Psoas muscle (tissue), 8 donors: ENCODE measurements around the gene LMBR1. TPM values are rescaled to one million over a fixed set of nuclear protein-coding genes. Genes with fewer than 3 reads are reported as not detected.

Source experiments
- ATAC-seq, 4 donors: fragments of 200-7000 bp; cut with Tn5 transposase; one replicate each; pipeline ENCODE4 v1.9.1; 2020; ENCODE audit warnings: moderate library complexity in 3 of 4, mild to moderate bottlenecking in 2 of 4
- DNase-seq, 2 donors: peaks; one replicate each; pipeline ENCODE4 v3.0.0-alpha.2; 2020
- H3K27ac ChIP-seq: fragments of 200-600 bp; one replicate; pipeline ENCODE4 v1.8.0; 2022
- H3K27me3 ChIP-seq, 3 donors: fragments of 200-600 bp in 1 of 3; one replicate each; pipeline versions ENCODE4 v1.6.1 to v1.8.0; 2013 to 2022; ENCODE audit warnings: low read length in 2 of 3, mild to moderate bottlenecking in 2 of 3, moderate library complexity in 1 of 3; ENCODE audit not compliant: insufficient read depth in 3 of 3
- H3K36me3 ChIP-seq, 2 donors: fragments of 200-600 bp in 1 of 2; one replicate each; pipeline versions ENCODE4 v1.6.1 to v1.8.0; 2013 to 2022; ENCODE audit warnings: low read depth in 1 of 2, mild to moderate bottlenecking in 1 of 2, moderate library complexity in 1 of 2; ENCODE audit not compliant: insufficient read depth in 1 of 2
- H3K4me1 ChIP-seq: fragments of 200-600 bp; one replicate; pipeline ENCODE4 v1.8.0; 2022
- H3K4me3 ChIP-seq: fragments of 200-600 bp; one replicate; pipeline ENCODE4 v1.8.0; 2022; ENCODE audit warnings: mild to moderate bottlenecking
- H3K9me3 ChIP-seq: fragments of 200-600 bp; one replicate; pipeline ENCODE4 v1.8.0; 2022
- CTCF ChIP-seq: fragments of 200-600 bp; IDR thresholded peaks from one replicate; pipeline ENCODE4 v1.8.0; 2022; ENCODE audit warnings: antibody characterized with exemption
- whole genome bisulfite sequencing, 3 donors: extraction: QIAGEN DNeasy Blood & Tissue Kit; methylation state at CpG; one replicate each; pipeline versions ENCODE4 v1.1.6 to v1.1.7; 2013; 5-methylcytosine and 5-hydroxymethylcytosine counted together
- intact Hi-C, 2 donors: fragments of 100-400 bp; cut with DNase I; formaldehyde crosslinking; loops; one replicate each; pipeline versions ENCODE4 v1.11.0 to v1.14.2; 2022
- polyA plus RNA-seq, 3 donors: library from polyadenylated mRNA; stranded (reverse); fragments of 200-250 nt; gene quantifications; one replicate each; pipeline ENCODE4 v1.2.3, GENCODE V29; 2013
- total RNA-seq, 4 donors: library from RNA; stranded (reverse); fragmentation: NEBNext Ultra II Directional in 2 of 4; extraction: Animal tissue kit (Norgen Biotek cat#: 25700) in 2 of 4; gene quantifications; one replicate each; pipeline versions ENCODE4 v1.2.1 to v1.2.4, GENCODE V29; 2021 to 2023
- donor health status: healthy with polysubstance abuse.
- donor health status: DM: no; HTN: no; CAD: no; lungs with moderate emphysema.
- donor health status: Bipolar disorder and iron deficiency.
- donor health status: healthy.
- donor health status: DM: yes; HTN: yes; CAD: no.
- donor health status: DM: no; HTN: no; CAD: no.
- donor health status: DM: no; HTN: no; CAD: no.
- donor health status: DM: yes; HTN: yes; CAD: no.

LMBR1 gene
- total and polyA plus RNA-seq, 7 donors = 6.4 to 33.3 (median 21.7) TPM

DNA sequence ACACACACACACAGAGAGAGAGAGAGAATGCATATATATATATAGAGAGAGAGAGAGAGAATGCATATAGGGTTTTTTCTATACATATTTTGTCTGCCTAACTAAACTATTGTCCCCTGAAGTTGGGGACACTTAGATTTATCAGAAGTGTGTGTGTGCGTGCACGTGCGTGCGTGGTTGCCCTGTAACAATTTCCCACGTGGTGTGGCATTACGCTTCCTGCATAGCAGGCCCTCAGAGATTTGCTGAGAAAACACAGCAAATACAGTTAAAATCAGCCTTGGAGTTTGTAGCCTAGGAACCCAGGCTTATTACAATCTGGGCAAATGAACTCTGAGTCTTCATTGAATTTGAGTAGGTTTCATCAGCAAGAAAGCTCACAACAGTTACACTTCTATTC, 237.7 kb downstream of the LMBR1 start:
- no peak for TF ChIP-seq CTCF
- no peaks in the 10 kb centered on the region for H3K9me3 ChIP-seq
- no peak overlapping the region for H3K27ac ChIP-seq
- DNase-seq (no peak), ATAC-seq (no peak)
- no peaks in the 10 kb centered on the region for H3K4me1 ChIP-seq
- peaks cover 0 to 47% (median 4%) of the 10 kb centered on the region in 3 donors for H3K27me3 ChIP-seq
- no peaks in the 10 kb centered on the region for H3K36me3 ChIP-seq
- 72 to 82% (median 76%) methylated on average over 6 of the region's 6 CpGs for WGBS, 3 donors
- intact Hi-C loops = no loop called here
- no peak overlapping the region for H3K4me3 ChIP-seq

DNA sequence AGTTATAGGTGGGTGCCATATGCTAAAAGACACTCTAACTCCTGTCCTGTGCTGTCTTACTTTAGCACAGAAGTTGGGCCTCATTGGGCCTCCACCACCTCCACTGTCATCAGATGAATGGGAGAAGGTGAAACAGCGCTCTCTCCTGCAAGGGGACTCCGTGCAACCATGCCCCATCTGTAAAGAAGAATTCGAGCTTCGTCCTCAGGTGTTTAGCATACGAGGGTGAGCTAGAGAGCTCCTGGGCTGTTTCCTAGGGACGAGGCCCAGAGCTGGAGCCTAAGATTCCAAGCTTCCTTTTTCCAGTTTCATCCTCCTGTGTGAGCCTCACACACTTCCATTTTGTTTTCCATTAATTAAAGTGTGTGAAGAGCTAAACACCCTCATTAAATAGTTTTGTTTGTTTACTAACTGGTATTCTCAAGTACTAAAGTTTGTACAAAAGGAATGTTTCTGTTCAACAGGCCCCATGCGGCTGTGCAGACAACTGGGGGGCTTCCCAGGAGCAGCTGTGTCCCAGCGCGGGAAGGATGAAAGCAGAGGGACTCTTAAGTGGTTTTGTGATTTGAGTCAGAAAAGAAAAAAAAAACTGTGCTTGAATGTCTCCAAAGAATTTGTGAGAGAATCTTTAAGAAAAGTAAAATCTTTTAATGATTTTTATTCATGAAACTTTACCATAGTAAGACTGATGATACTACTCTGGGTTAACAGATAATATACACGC, 238.3 kb downstream of the LMBR1 start:
- intact Hi-C loops = no loop called here
- ATAC-seq = no peak

GRCh38 chr7:156652886-156653568, 240.0 kb downstream of the LMBR1 start:
- DNase-seq = no peak
- H3K4me1 ChIP-seq = no peaks in the 10 kb centered on the region
- no peaks in the 10 kb centered on the region for H3K9me3 ChIP-seq
- TF ChIP-seq CTCF = no peak
- H3K27ac ChIP-seq = no peak overlapping the region
- WGBS, 3 donors = 95 to 96% (median 96%) methylated on average over 8 of the region's 8 CpGs
- ATAC-seq = no peak
- H3K36me3 ChIP-seq = no peaks in the 10 kb centered on the region
- no peak overlapping the region for H3K4me3 ChIP-seq
- intact Hi-C loops = no loop called here
- peaks cover 0 to 64% (median 7%) of the 10 kb centered on the region in 3 donors for H3K27me3 ChIP-seq

More for the DNA sequence above, 238.3 kb downstream of the LMBR1 start:
- no peaks in the 10 kb centered on the region for H3K9me3 ChIP-seq
- no peak overlapping the region for H3K27ac ChIP-seq
- H3K4me1 ChIP-seq = no peaks in the 10 kb centered on the region
- 76 to 78% (median 76%) methylated on average over 10 of the region's 10 CpGs for WGBS, 3 donors
- no peak overlapping the region for H3K4me3 ChIP-seq
- no peaks in the 10 kb centered on the region for H3K36me3 ChIP-seq
- peaks cover 0 to 53% (median 7%) of the 10 kb centered on the region in 3 donors for H3K27me3 ChIP-seq
- no peak for DNase-seq
- TF ChIP-seq CTCF = no peak

DNA sequence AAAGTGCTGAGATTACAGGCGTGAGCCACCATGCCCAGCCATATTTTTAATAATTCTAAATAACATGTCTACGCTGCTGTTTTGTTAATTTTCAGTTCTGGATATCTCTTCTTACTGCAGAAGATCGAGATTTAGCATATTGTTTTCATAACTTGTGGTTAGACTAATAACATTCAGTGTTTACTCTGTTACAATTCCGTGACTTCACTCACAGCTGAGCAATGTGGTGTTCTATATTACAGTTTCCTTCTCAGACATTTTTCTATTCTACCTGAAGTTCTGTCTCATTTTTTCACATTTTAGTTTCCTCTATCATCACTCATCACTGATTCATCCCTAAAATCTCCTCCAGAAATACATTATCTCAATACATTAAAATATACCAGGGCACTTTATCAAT, 241.5 kb downstream of the LMBR1 start:
- intact Hi-C loops = no loop called here
- H3K27me3 ChIP-seq = peaks cover 0 to 57% (median 7%) of the 10 kb centered on the region in 3 donors
- no peaks in the 10 kb centered on the region for H3K4me1 ChIP-seq
- H3K36me3 ChIP-seq = no peaks in the 10 kb centered on the region
- 92 to 95% (median 92%) methylated on average over 4 of the region's 4 CpGs for WGBS, 3 donors
- no peak overlapping the region for H3K27ac ChIP-seq
- ATAC-seq = no peak
- no peaks in the 10 kb centered on the region for H3K9me3 ChIP-seq
- TF ChIP-seq CTCF = no peak
- DNase-seq = no peak
- no peak overlapping the region for H3K4me3 ChIP-seq
